Stimulated activated CD4-positive, alpha-beta T cell treated with anti-CD3 and anti-CD28 coated beads, Interleukin-12 subunit alpha, Interleukin-12 subunit beta, amount 100 ng/mL, for 48 hours (primary cell): ENCODE measurements around the gene UGT2B28.
"Not testable (repeated sequence)": the region's sequence is repeated elsewhere in the genome, so short reads cannot be mapped to it uniquely, and the experiment has no call there.

Source experiments
- DNase-seq, 3 donors: peaks; one replicate each; pipeline ENCODE4 v3.0.0-alpha.2; 2020; ENCODE audit warnings: low read depth in 2 of 3, low spot score in 1 of 3

UGT2B28 gene

GRCh38 chr4:69343114-69343513 is 62.8 kb downstream of the UGT2B28 start:
- DNase-seq: not testable (repeated sequence)

GRCh38 chr4:69343558-69344420 is 63.5 kb downstream of the UGT2B28 start:
- DNase-seq: not testable (repeated sequence)
